Measurements from ENCODE around the gene EARS2. TPM values are rescaled to one million over a fixed set of nuclear protein-coding genes. Genes with fewer than 3 reads are reported as not detected.
A peak's percentile ranks its signal among the peaks of the same experiment; 100 is the strongest.

EARS2 gene
- polyA plus RNA-seq, 1 donor (not counting 4 experiments of a cell fraction or from before 2014, with no cell fraction given) = 32.7 TPM

DNA sequence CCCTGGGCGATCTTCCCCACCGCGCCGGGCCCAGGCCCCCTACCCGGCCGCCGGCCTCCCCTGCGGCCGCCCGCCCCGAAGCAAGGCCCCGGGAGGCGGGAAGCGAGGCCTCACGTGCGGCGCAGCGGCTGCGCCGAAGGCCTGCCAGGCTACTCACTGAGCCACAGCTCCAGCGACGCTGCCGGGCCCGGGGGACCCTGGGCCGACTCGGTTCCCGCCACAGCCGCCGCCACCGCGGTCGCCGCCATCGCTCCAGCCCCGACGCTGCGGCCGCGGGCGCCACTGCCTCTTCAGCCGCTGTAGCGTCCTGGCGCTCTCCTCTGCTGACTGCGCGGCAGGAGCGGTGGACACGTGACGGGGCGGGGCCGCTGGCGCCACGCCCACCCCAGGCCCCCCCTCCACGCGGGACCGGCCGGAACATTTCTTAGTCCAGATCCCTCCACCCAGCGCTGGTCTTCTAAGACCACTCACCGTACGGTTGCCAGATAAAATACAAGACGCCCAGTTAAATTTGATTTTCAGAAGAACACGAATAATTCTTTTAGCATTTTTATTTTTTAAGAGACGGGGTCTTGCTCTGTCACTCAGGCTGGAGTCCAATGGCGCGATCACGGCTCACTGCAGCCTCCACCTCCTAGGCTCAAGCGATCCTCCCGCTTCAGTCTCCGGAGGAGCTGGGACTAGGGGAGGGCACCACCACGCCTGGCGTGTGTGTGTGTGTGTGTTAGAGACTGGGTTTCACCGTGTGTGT lies 46.8 kb downstream of the EARS2 start, which contains the start of gene GGA2:
GGA2 (minus strand) TSS at position 331 of the 751 bp plus-strand sequence; CDS start at position 248, 83 bp downstream.
- Histone ChIP-seq H3K36me3 (ENCODE audit: control insufficient read depth in 2 of 2, extremely low read depth in 1 of 2, insufficient read depth in 2 of 2, low read length in 2 of 2) (peaks cover 0 to 1% of the 10 kb centered on the region in 2 experiments), H3K79me2 (ENCODE audit: control insufficient read depth, insufficient read depth, low read length) (peaks cover 34% of the 10 kb centered on the region), H3K4me1 (ENCODE audit: control insufficient read depth, extremely low read depth, insufficient read depth, low read length) (peaks cover under 1% of the 10 kb centered on the region), H2AFZ (ENCODE audit: control insufficient read depth, low read length) (peak within 1 kb of the TSS; percentile 79), H3K27me3 (ENCODE audit: control insufficient read depth, extremely low read depth, insufficient read depth, low read length) (no peaks in the 10 kb centered on the region), H3K9me3 (ENCODE audit: control insufficient read depth, low read depth, low read length) (no peaks in the 10 kb centered on the region), H3K9me1 (ENCODE audit: control insufficient read depth, extremely low read depth, insufficient read depth, low read length) (no peaks in the 10 kb centered on the region), H3K4me3 (ENCODE audit: control insufficient read depth in 2 of 3, extremely low read depth in 1 of 3, insufficient read depth in 2 of 3, low read depth in 1 of 3, low read length in 3 of 3) (peak within 1 kb of the TSS; percentile 49 to 77 (median 74)), H3K4me2 (ENCODE audit: control insufficient read depth, extremely low read depth, insufficient read depth, low read depth, low read length) (peak within 1 kb of the TSS; percentile 98), H3K9ac (ENCODE audit: control insufficient read depth, extremely low read depth, insufficient read depth, low read length) (peak within 1 kb of the TSS; percentile 78), H4K20me1 (ENCODE audit: control insufficient read depth, extremely low read depth, insufficient read depth, low read length) (peaks cover 8% of the 10 kb centered on the region), H3K27ac (ENCODE audit: control insufficient read depth, insufficient read depth, low read length) (peak within 1 kb of the TSS; percentile 62)
- no peak for TF ChIP-seq EZH2 (IDR thresholded peaks at IDR 0.05; ENCODE audit: low read length)
- TF ChIP-seq, protein P1, sequence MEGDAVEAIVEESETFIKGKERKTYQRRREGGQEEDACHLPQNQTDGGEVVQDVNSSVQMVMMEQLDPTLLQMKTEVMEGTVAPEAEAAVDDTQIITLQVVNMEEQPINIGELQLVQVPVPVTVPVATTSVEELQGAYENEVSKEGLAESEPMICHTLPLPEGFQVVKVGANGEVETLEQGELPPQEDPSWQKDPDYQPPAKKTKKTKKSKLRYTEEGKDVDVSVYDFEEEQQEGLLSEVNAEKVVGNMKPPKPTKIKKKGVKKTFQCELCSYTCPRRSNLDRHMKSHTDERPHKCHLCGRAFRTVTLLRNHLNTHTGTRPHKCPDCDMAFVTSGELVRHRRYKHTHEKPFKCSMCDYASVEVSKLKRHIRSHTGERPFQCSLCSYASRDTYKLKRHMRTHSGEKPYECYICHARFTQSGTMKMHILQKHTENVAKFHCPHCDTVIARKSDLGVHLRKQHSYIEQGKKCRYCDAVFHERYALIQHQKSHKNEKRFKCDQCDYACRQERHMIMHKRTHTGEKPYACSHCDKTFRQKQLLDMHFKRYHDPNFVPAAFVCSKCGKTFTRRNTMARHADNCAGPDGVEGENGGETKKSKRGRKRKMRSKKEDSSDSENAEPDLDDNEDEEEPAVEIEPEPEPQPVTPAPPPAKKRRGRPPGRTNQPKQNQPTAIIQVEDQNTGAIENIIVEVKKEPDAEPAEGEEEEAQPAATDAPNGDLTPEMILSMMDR (optimal IDR thresholded peaks at IDR 0.05 in 1 of 3, IDR thresholded peaks at IDR 0.05 in 1 of 3, conservative IDR thresholded peaks at IDR 0.05 in 1 of 3; ENCODE audit: extremely low read depth in 1 of 3, insufficient read depth in 2 of 3, low read length in 3 of 3) = no peak
- FAIRE-seq (no peak), DNase-seq (ENCODE audit: low read depth, low spot score) (no peak)
- dilution Hi-C loops (cut with MboI; ENCODE audit: extremely low pct_ligation_motif_present, low sequenced_read_pairs) = no loop called here

DNA sequence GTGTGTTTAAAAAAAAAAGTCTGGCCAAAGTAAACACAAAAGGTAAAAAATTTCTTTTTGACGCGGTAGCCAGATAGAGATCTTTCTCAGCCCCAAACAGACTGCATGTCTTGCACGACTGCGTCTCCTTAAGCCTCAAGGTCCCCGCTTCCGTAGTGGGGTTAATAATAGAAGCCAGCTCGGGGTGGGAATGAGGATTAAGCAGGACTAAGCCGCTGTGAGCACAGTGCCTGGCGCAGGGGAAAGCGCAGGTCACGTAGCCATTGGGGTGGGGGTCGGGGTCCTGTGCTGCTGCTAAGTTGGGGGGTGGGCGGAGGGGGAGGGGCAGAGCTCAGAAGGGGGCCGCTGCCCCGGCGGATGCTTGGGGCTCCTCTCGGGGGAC lies 47.4 kb downstream of the EARS2 start:
- Histone ChIP-seq H3K36me3 (ENCODE audit: control insufficient read depth in 2 of 2, extremely low read depth in 1 of 2, insufficient read depth in 2 of 2, low read length in 2 of 2) (peaks cover 0 to 1% of the 10 kb centered on the region in 2 experiments), H3K4me2 (ENCODE audit: control insufficient read depth, extremely low read depth, insufficient read depth, low read depth, low read length) (peak overlapping the region; percentile 98), H3K9ac (ENCODE audit: control insufficient read depth, extremely low read depth, insufficient read depth, low read length) (peak overlapping the region; percentile 78), H3K9me3 (ENCODE audit: control insufficient read depth, low read depth, low read length) (no peaks in the 10 kb centered on the region), H3K27me3 (ENCODE audit: control insufficient read depth, extremely low read depth, insufficient read depth, low read length) (no peaks in the 10 kb centered on the region), H3K79me2 (ENCODE audit: control insufficient read depth, insufficient read depth, low read length) (peaks cover 36% of the 10 kb centered on the region), H3K9me1 (ENCODE audit: control insufficient read depth, extremely low read depth, insufficient read depth, low read length) (no peaks in the 10 kb centered on the region), H2AFZ (ENCODE audit: control insufficient read depth, low read length) (no peak overlapping the region), H3K4me3 (ENCODE audit: control insufficient read depth in 2 of 3, extremely low read depth in 1 of 3, insufficient read depth in 2 of 3, low read depth in 1 of 3, low read length in 3 of 3) (peak overlapping the region; percentile 49 to 77 (median 74)), H4K20me1 (ENCODE audit: control insufficient read depth, extremely low read depth, insufficient read depth, low read length) (peaks cover 14% of the 10 kb centered on the region), H3K4me1 (ENCODE audit: control insufficient read depth, extremely low read depth, insufficient read depth, low read length) (peaks cover 6% of the 10 kb centered on the region), H3K27ac (ENCODE audit: control insufficient read depth, insufficient read depth, low read length) (peak overlapping the region; percentile 62)
- dilution Hi-C loops (cut with MboI; ENCODE audit: extremely low pct_ligation_motif_present, low sequenced_read_pairs) = no loop called here
- DNase-seq (ENCODE audit: low read depth, low spot score) (no peak), FAIRE-seq (no peak)
- TF ChIP-seq, protein P1 (optimal IDR thresholded peaks at IDR 0.05 in 1 of 3, IDR thresholded peaks at IDR 0.05 in 1 of 3, conservative IDR thresholded peaks at IDR 0.05 in 1 of 3; ENCODE audit: extremely low read depth in 1 of 3, insufficient read depth in 2 of 3, low read length in 3 of 3) = no peak
